Neural progenitor cell (in vitro differentiated cells): ENCODE measurements around the gene AIFM3. TPM values are rescaled to one million over a fixed set of nuclear protein-coding genes. Genes with fewer than 3 reads are reported as not detected.

ENCODE experiments used
- DNase-seq: peaks from one replicate; pipeline ENCODE4 v3.0.0-alpha.2; 2016; ENCODE audit warnings: low spot score
- H2AFZ ChIP-seq: fragments of 200-600 bp; sonication (generic); replicated peaks from 2 replicates; pipeline ENCODE4 v1.6.1; 2016; ENCODE audit warnings: antibody characterized with exemption
- H3F3A ChIP-seq: fragments of 200-600 bp; sonication (generic); 2 replicates; pipeline ENCODE4 v1.6.1; 2016; ENCODE audit warnings: antibody characterized with exemption, low read depth
- H3K27ac ChIP-seq: fragments of 200-600 bp; sonication (generic); 2 replicates; pipeline ENCODE4 v1.5.1; 2016; ENCODE audit warnings: mild to moderate bottlenecking
- H3K27me3 ChIP-seq: fragments of 200-600 bp; sonication (generic); 2 replicates; pipeline ENCODE4 v1.6.1; 2016; ENCODE audit warnings: mild to moderate bottlenecking, moderate library complexity
- H3K36me3 ChIP-seq: fragments of 200-600 bp; sonication (generic); 2 replicates; pipeline ENCODE4 v1.5.1; 2016
- H3K4me1 ChIP-seq: fragments of 200-600 bp; sonication (generic); 2 replicates; pipeline ENCODE4 v1.6.1; 2016; ENCODE audit warnings: mixed run types
- H3K4me2 ChIP-seq: fragments of 200-600 bp; sonication (generic); 2 replicates; pipeline ENCODE4 v1.6.1; 2016
- H3K4me3 ChIP-seq: fragments of 200-600 bp; sonication (generic); 2 replicates; pipeline ENCODE4 v1.5.1; 2016
- H3K79me2 ChIP-seq: fragments of 200-600 bp; sonication (generic); 2 replicates; pipeline ENCODE4 v1.6.1; 2016; ENCODE audit warnings: low read depth
- H3K9ac ChIP-seq: fragments of 200-600 bp; sonication (generic); 2 replicates; pipeline ENCODE4 v1.6.1; 2016
- H3K9me3 ChIP-seq: fragments of 200-600 bp; sonication (generic); 2 replicates; pipeline ENCODE4 v1.5.1; 2016; ENCODE audit warnings: low read depth
- H4K20me1 ChIP-seq: fragments of 200-600 bp; sonication (generic); 2 replicates; pipeline ENCODE4 v1.6.1; 2016; ENCODE audit warnings: low read depth
- H3K27ac Mint-ChIP-seq: 3 replicates; pipeline ENCODE4 v1.8.0; 2021; ENCODE audit warnings: mixed read lengths
- H3K27me3 Mint-ChIP-seq: 2 replicates; pipeline ENCODE4 v1.8.0; 2022; ENCODE audit warnings: low read depth, mild to moderate bottlenecking, inconsistent platforms, moderate library complexity, mixed read lengths; ENCODE audit not compliant: insufficient read depth
- H3K36me3 Mint-ChIP-seq: 3 replicates; pipeline ENCODE4 v1.8.0; 2021; ENCODE audit warnings: mixed read lengths
- H3K4me1 Mint-ChIP-seq: 3 replicates; pipeline ENCODE4 v1.8.0; 2021; ENCODE audit warnings: mixed read lengths
- H3K4me3 Mint-ChIP-seq: 3 replicates; pipeline ENCODE4 v1.8.0; 2021; ENCODE audit warnings: mild to moderate bottlenecking, moderate library complexity, mixed read lengths
- H3K9me3 Mint-ChIP-seq: 3 replicates; pipeline ENCODE4 v1.8.0; 2020; ENCODE audit warnings: mixed read lengths
- CTCF ChIP-seq: fragments of 200-600 bp; sonication (generic); IDR thresholded peaks from 2 replicates; pipeline ENCODE4 v1.5.1; 2017; ENCODE audit warnings: antibody characterized with exemption, mild to moderate bottlenecking
- EZH2 ChIP-seq: fragments of 200-600 bp; sonication (generic); IDR thresholded peaks from 2 replicates; pipeline ENCODE4 v1.6.1; 2017; ENCODE audit warnings: antibody characterized with exemption, mild to moderate bottlenecking, moderate library complexity
- EZH2phosphoT487 ChIP-seq: fragments of 200-600 bp; sonication (generic); IDR thresholded peaks from 2 replicates; pipeline ENCODE4 v1.6.1; 2017; ENCODE audit warnings: antibody characterized with exemption
- total RNA-seq: library from RNA; depleted of rRNA; stranded (reverse); fragments of >200 nt; gene quantifications from 2 replicates; pipeline ENCODE4 v1.2.3, GENCODE V29; 2015; ENCODE audit warnings: low replicate concordance

The AIFM3 gene
- total RNA-seq, 1 donor from 2014 or later, result 4.3 TPM

GRCh38 chr22:20964090-20964798, 2.8 kb upstream of the AIFM3 start:
- H3K4me1 ChIP-seq, result peaks cover 33% of the 10 kb centered on the region
- Mint-ChIP-seq H3K9me3 (no peaks in the 10 kb centered on the region), H3K4me1 (peaks cover 28% of the 10 kb centered on the region), H3K27me3 (peaks cover 21% of the 10 kb centered on the region), H3K27ac (no peak overlapping the region), H3K36me3 (no peaks in the 10 kb centered on the region), H3K4me3 (peak overlapping the region; percentile 84)
- H4K20me1 ChIP-seq, result no peaks in the 10 kb centered on the region
- peak overlapping the region; percentile 58 for H3K4me3 ChIP-seq
- H3K79me2 ChIP-seq, result no peaks in the 10 kb centered on the region
- H3F3A ChIP-seq, result peaks cover 40% of the 10 kb centered on the region
- no peak overlapping the region for H3K9ac ChIP-seq
- no peaks in the 10 kb centered on the region for H3K9me3 ChIP-seq
- TF ChIP-seq EZH2phosphoT487 (no peak), EZH2 (peak; percentile 29), CTCF (no peak)
- peaks cover 35% of the 10 kb centered on the region for H3K27me3 ChIP-seq
- H3K36me3 ChIP-seq, result no peaks in the 10 kb centered on the region
- no peak overlapping the region for H2AFZ ChIP-seq
- no peak overlapping the region for H3K27ac ChIP-seq
- H3K4me2 ChIP-seq, result peak overlapping the region; percentile 96
- DNase-seq, result no peak

GRCh38 chr22:20964799-20965103, 2.3 kb upstream of the AIFM3 start:
- TF ChIP-seq CTCF (no peak), EZH2phosphoT487 (no peak), EZH2 (no peak)
- DNase-seq, result no peak
- Histone ChIP-seq H3K4me3 (peak overlapping the region; percentile 58), H3K4me2 (peak overlapping the region; percentile 96), H3K79me2 (no peaks in the 10 kb centered on the region), H3K36me3 (no peaks in the 10 kb centered on the region), H3K4me1 (peaks cover 33% of the 10 kb centered on the region), H3K9ac (no peak overlapping the region), H3F3A (peaks cover 42% of the 10 kb centered on the region), H2AFZ (no peak overlapping the region), H4K20me1 (no peaks in the 10 kb centered on the region), H3K27ac (no peak overlapping the region), H3K27me3 (peaks cover 35% of the 10 kb centered on the region), H3K9me3 (no peaks in the 10 kb centered on the region)
- Mint-ChIP-seq H3K4me3 (peak overlapping the region; percentile 84), H3K36me3 (no peaks in the 10 kb centered on the region), H3K4me1 (peaks cover 28% of the 10 kb centered on the region), H3K27me3 (peaks cover 21% of the 10 kb centered on the region), H3K27ac (no peak overlapping the region), H3K9me3 (no peaks in the 10 kb centered on the region)

- no peak overlapping the region for H3K9ac ChIP-seq
- H3K36me3 Mint-ChIP-seq, result no peaks in the 10 kb centered on the region
- peaks cover 48% of the 10 kb centered on the region for H3F3A ChIP-seq
- H3K27ac ChIP-seq, result no peak overlapping the region
- peak; percentile 43 for TF ChIP-seq EZH2
- TF ChIP-seq CTCF, result no peak
- H3K79me2 ChIP-seq, result no peaks in the 10 kb centered on the region
- DNase-seq, result peak; percentile 57
- H4K20me1 ChIP-seq, result no peaks in the 10 kb centered on the region
- no peak overlapping the region for H3K27ac Mint-ChIP-seq
- peaks cover 26% of the 10 kb centered on the region for H3K27me3 Mint-ChIP-seq
- peaks cover 26% of the 10 kb centered on the region for H3K4me1 Mint-ChIP-seq
- H2AFZ ChIP-seq, result peak overlapping the region; percentile 97
- H3K36me3 ChIP-seq, result no peaks in the 10 kb centered on the region
- peak overlapping the region; percentile 96 for H3K4me2 ChIP-seq
- H3K4me1 ChIP-seq, result peaks cover 33% of the 10 kb centered on the region
- peaks cover 35% of the 10 kb centered on the region for H3K27me3 ChIP-seq
- H3K4me3 Mint-ChIP-seq, result peak overlapping the region; percentile 60
- peak overlapping the region; percentile 58 for H3K4me3 ChIP-seq
- no peaks in the 10 kb centered on the region for H3K9me3 ChIP-seq
- no peaks in the 10 kb centered on the region for H3K9me3 Mint-ChIP-seq
Measured at GRCh38 chr22:20965104-20965887, 1.8 kb upstream of the AIFM3 start.
